ELR (cell line): ENCODE results near the gene CERS3.
A peak's percentile ranks its signal among the peaks of the same experiment; 100 is the strongest.

ENCODE experiments used
- DNase-seq: peaks from one replicate; pipeline ENCODE4 v3.0.0-alpha.2; 2015; ENCODE audit warnings: low read depth

The CERS3 gene

DNA sequence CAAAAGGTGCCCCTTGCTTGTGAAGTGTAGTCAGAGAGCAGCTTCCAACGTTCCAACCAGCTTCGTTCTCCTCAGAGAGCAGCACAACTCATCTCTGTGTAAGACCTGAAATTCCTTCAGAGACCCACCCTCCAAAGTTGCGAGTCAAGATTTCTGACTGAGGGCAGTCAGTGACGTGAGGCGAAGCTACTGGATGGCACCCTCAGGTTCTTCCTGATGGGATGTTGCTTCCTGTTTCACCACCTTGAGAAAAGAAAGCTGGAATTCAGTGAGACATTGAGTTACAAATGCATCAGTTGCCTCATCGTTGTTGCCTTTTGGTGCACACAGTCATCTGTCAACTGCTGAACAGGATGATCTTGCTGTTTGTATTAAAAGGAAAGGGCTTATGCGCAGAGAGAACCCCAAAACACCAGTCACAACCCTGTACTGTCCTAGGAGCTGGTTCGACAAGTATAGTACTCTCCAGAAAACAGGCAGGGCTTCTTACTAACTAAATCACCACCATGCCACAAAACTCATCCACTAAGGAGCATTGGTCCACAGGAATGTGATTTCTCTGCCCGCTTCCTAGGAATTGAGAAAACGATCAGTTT, at the start of gene CERS3:
Gene CERS3 (minus strand): TSS at position 118 of the 596 bp plus-strand sequence. CDS start 27,101 bp downstream, outside the sequence.
- no peak for DNase-seq

GRCh38 chr15:100573526-100573925, 44.8 kb upstream of the CERS3 start:
- DNase-seq, result no peak

DNA sequence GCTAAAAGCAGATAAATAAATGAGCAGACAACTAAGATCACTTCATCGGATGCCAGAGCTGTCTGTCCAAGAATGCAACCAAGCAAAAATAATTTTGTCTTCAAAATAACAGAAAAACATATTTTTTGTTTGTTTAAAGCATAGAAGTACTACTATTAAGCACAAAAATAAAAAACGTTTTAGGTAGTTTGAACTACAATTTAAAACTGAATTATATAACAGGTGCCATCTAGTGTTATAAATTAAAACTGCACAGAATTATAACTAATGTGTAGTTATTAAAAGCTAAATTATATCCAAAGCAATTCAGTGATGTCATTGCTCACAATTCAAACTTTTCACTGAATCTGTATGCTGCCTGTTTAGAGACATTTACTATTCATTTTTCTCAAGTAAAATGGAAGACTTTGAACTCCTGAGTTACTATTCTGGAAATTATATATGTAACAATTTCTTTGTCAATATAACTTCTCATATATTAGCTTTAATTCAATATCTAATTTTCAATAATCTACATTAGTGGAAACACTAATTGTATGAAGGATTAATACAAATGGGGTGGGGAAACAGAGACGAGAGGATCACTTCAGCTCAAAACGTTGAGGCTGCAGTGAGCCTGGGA, 43.7 kb upstream of the CERS3 start:
- peak; percentile 45 for DNase-seq

GRCh38 chr15:100571592-100572167, 42.9 kb upstream of the CERS3 start:
- DNase-seq, result no peak

- DNase-seq, result no peak
Observed at GRCh38 chr15:100570735-100571313, 42.1 kb upstream of the CERS3 start.

DNA sequence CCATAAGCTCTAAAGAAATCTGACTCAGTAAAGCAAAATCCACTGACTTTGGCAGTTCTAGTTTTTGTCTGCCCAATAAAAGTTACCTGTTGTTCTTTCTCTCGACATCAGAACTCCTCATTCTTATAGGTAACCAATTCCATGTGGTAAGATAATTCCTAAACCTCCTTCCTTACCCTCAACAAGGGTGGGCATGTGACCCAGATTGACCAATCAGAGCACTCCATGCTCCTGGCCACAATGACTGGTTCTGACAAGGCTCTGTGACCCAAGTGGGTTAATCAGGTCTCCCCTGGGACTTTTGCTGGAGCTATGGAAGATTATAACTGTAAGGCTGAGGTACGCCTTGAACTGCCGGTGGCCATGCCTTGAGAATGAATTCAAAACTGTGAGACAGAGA, 41.5 kb upstream of the CERS3 start:
- peak; percentile 12 for DNase-seq

DNA sequence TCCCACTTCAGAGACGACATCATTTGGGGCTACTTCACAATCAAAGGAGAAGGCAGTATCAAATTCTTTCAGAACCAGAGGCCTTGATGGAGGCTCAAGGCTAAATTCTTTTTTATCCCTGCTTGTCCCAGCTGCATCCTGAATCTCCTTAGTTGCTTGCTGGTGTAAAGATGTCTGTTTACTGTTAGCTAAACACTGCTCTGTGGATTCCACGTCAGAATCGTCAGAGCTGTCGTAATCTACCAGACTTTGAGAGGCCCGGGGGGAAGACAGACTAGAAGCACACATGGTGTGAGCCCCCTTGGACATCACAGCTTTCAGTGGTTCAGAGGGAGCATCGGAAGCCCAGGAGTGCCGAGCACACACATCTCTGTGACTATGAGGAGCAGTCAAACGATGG, 40.6 kb upstream of the CERS3 start:
- no peak for DNase-seq

DNA sequence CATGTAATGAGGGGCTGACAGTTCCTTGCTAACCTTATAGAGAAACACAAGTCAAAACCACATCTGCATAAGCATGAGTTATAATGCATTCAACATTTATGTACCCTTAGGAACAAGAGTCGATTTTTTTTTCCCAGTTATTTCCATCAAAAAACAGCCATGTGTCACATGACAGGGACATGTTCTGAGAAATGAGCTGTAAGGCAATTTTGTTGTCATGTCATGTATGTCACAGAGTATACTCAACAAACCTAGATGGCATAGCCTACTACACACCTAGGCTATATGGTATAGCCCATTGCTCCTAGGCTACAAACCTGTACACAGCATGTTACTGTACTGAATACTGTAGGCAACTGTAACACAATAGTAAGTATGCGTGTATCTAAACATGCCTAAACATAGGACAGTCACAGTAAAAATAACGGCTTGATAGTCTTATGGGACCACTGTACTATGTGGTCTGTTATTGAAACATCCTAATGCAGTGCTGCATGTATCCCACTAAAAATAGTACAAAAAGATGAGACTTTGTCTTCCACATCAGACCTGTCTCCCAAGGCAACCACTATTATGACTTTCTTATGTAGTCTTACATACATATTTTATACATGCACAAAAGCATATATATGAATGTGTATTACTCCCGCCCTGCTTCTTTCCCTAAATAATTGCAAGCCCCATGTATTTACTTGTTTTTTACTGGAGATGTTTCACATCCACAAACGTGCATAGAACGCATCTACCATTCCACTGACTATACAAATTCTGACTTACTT, 38.3 kb upstream of the CERS3 start:
- DNase-seq, result no peak

GRCh38 chr15:100565591-100565990, 36.8 kb upstream of the CERS3 start:
- no peak for DNase-seq

DNA sequence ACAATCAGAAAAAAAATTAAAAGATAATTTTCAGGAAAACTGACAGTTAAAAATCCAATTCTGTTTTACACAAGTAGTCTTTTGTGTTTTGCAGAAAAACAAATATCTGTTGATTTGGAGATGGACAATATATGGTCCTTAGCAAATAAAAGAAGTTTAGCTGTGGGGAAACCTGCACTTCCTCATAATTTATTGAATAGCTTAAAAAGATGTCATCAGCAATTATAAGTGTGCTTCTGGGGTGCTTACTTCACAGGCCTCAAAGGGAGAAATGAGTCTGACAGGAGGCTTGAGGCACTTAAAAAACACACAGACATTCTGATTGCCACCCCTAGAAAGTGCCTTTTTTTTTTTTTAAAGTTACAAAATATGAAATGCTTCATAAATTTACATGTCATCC, 31.6 kb upstream of the CERS3 start:
- DNase-seq, result no peak

DNA sequence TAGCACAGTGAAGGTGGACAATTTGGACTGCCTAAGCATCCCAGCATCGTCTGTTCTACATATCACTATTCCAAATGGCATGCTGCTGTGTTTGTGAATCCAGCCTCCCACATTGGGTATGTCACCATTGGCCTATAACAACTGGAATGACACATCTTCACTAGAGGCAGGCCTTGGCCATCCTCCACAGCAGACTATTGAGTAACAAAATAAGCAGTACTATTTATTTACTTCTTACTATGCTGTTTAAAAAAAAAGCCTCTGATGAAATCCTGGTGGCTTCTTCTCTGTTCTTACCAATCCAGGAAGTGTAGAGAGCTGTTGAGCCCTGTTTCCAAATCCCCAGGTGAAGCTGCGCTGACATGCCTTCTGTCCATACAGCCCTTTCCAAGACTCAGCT, 30.6 kb upstream of the CERS3 start:
- no peak for DNase-seq

GRCh38 chr15:100558771-100559254, 30.1 kb upstream of the CERS3 start:
- no peak for DNase-seq

- DNase-seq, result no peak
Observed at GRCh38 chr15:100553468-100553867, 24.7 kb upstream of the CERS3 start.

- DNase-seq, result no peak
Observed at GRCh38 chr15:100547961-100548360, 19.2 kb upstream of the CERS3 start.

GRCh38 chr15:100544946-100545345, 16.2 kb upstream of the CERS3 start:
- no peak for DNase-seq

DNA sequence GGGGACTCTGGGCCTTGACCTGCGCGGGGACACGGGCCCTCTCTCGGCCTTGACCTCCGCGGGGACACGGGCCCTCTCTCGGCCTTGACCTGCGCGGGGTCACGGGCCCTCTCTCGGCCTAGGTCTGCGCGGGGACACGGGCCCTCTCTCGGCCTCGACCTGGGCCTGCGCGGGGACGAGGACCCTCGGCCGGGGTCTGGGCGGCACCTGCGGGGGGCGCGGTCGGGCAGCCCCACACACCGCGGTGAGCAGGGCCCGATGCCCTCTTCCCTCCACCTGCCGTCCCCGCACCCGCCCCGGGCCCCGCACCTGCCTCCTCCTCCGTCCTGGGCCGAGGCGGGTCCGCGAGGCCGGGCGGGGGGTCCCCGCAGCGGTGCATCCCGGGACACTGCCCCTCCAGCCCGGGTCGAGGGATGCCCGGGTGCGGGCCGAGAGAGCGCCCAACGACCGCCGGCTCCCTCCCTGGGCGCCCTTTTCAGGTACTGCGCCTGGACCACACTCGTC, 15.6 kb upstream of the CERS3 start:
- no peak for DNase-seq

DNA sequence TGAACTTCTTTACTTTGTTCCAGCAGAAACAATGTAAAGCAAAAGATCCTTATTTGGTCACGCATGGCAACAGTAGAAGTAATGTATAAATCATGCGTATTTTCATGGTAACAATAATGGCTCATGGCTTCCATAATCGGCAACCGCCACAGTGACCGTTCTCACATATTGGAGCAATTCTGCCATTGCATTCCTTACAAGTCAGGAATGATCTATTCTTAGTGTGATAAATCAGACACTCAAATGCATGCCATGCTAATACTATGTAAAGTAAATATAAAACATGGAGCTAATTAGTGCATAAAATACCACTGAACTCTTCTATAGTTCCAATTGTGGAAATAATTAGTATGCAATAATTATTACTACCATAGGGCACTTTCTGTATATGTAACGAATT, 13.5 kb upstream of the CERS3 start:
- no peak for DNase-seq

GRCh38 chr15:100537331-100537730, 8.6 kb upstream of the CERS3 start:
- no peak for DNase-seq

DNA sequence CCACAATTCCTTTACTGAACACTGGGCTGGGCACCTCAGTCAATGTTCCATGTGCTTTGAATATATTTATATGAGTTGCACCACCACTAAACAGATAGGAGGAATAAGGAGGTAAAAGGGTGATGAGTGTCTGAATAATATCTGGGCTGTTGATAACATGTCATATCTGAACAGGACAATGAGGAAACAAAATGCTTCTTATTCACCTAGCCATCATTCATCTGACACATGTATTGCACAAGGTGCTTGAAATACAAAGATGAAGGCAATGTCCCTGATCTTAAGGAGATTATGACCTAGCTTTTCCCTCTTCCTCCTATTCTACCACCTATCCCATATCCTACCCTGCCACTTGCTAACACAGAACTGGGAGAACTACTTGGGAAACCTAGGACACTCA, 8.0 kb upstream of the CERS3 start:
- DNase-seq, result no peak

DNA sequence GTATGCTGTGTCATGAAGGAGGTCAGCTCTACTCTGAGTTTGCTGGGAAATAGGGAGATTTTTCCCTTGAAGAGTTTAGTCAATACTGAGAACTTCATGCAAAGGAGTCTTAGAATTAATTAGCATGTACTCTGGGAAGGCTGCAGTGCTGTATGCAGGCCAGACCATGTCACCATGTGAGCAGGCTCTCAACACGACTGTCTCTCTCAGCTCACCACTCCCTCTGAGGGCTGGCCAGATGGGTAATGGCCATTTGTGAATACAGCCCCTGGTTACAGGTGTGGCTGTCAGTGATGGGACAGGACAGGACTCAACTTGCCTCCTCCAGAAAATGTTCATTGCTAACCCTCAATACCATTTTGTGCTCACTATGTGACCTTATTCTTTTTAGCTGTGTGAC, 5.1 kb upstream of the CERS3 start:
- no peak for DNase-seq

GRCh38 chr15:100531823-100532327, 3.1 kb upstream of the CERS3 start:
- no peak for DNase-seq

- DNase-seq, result no peak
Observed at GRCh38 chr15:100531204-100531603, 2.5 kb upstream of the CERS3 start.
